Glutamatergic neuron (in vitro differentiated cells): ENCODE data around the gene RIC8B. TPM values are rescaled to one million over a fixed set of nuclear protein-coding genes. Genes with fewer than 3 reads are reported as not detected.

Experiments used
- DNase-seq: peaks from one replicate; pipeline ENCODE4 v3.0.0; 2022
- H3K27ac Mint-ChIP-seq: one replicate; pipeline ENCODE4 v1.8.0; 2020; ENCODE audit warnings: mild to moderate bottlenecking, mixed read lengths, inconsistent platforms; ENCODE audit not compliant: unreplicated experiment
- H3K27me3 Mint-ChIP-seq: one replicate; pipeline ENCODE4 v1.8.0; 2020; ENCODE audit warnings: mild to moderate bottlenecking, moderate library complexity, mixed read lengths, inconsistent platforms; ENCODE audit not compliant: unreplicated experiment
- H3K36me3 Mint-ChIP-seq: one replicate; pipeline ENCODE4 v1.8.0; 2020; ENCODE audit warnings: mild to moderate bottlenecking, mixed read lengths, inconsistent platforms; ENCODE audit not compliant: unreplicated experiment
- H3K4me1 Mint-ChIP-seq: one replicate; pipeline ENCODE4 v1.8.0; 2020; ENCODE audit warnings: mild to moderate bottlenecking, low read depth, mixed read lengths, inconsistent platforms; ENCODE audit not compliant: unreplicated experiment
- H3K4me3 Mint-ChIP-seq: one replicate; pipeline ENCODE4 v1.8.0; 2020; ENCODE audit warnings: mild to moderate bottlenecking, mixed read lengths, inconsistent platforms; ENCODE audit not compliant: unreplicated experiment
- H3K9me3 Mint-ChIP-seq: one replicate; pipeline ENCODE4 v1.8.0; 2020; ENCODE audit warnings: mild to moderate bottlenecking, moderate library complexity, mixed read lengths, inconsistent platforms; ENCODE audit not compliant: unreplicated experiment
- total RNA-seq: library from RNA; stranded (reverse); fragmentation: NEBNext Ultra II Directional; extraction: Animal tissue kit (Norgen Biotek cat#: 25700); gene quantifications from one replicate; pipeline ENCODE4 v1.2.1, GENCODE V29; 2021; ENCODE audit not compliant: unreplicated experiment
- TF ChIP-seq, protein P1 (sequence below): fragments of 200-600 bp; sonication (generic); IDR thresholded peaks from one replicate; pipeline ENCODE4 v1.5.0; 2021; ENCODE audit not compliant: partially characterized antibody, unreplicated experiment

Gene RIC8B
- total RNA-seq, 1 donor from 2014 or later = 21.3 TPM

DNA sequence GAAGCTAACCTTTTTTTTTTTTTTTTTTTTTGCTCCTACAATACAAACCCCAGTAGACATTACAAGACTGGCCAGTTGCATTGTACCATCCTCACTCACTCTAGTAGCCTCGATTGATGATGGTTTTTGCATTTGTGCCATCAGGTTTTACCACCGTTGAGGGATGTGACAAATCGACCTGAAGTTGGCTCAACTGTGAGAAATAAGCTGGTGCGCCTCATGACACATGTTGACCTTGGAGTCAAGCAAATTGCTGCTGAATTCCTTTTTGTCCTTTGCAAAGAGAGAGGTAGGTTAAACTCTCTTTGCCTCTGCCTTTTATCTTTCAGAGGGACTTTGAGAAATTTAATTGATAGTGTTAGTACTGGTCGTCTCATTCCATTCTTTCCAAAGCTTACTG is 76.8 kb downstream of the RIC8B start:
- Mint-ChIP-seq H3K36me3 (peaks cover 5% of the 10 kb centered on the region), H3K4me1 (peaks cover 4% of the 10 kb centered on the region), H3K27me3 (no peaks in the 10 kb centered on the region), H3K4me3 (no peak overlapping the region), H3K27ac (no peak overlapping the region), H3K9me3 (no peaks in the 10 kb centered on the region)
- DNase-seq = no peak
- TF ChIP-seq, protein P1, sequence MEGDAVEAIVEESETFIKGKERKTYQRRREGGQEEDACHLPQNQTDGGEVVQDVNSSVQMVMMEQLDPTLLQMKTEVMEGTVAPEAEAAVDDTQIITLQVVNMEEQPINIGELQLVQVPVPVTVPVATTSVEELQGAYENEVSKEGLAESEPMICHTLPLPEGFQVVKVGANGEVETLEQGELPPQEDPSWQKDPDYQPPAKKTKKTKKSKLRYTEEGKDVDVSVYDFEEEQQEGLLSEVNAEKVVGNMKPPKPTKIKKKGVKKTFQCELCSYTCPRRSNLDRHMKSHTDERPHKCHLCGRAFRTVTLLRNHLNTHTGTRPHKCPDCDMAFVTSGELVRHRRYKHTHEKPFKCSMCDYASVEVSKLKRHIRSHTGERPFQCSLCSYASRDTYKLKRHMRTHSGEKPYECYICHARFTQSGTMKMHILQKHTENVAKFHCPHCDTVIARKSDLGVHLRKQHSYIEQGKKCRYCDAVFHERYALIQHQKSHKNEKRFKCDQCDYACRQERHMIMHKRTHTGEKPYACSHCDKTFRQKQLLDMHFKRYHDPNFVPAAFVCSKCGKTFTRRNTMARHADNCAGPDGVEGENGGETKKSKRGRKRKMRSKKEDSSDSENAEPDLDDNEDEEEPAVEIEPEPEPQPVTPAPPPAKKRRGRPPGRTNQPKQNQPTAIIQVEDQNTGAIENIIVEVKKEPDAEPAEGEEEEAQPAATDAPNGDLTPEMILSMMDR = no peak

DNA sequence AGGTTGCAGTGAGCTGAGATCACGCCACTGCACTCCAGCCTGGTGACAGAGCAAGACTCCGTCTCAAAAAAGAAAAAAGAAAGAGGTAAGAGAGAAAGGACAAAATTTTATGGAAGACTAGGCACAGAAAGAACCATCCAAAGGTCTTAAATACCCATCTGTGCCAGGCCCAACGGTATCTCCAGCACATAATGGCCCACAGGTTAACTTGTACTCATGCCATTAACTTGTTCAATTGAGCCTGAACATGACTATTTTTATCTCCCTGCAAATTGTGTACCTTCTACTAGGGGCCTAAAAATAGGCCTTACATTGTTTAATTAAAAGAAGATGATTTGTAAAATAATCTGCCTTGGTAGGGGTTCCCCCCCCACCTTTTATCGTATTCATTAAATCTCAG is 80.2 kb downstream of the RIC8B start:
- DNase-seq = no peak
- Mint-ChIP-seq H3K9me3 (no peaks in the 10 kb centered on the region), H3K27me3 (no peaks in the 10 kb centered on the region), H3K27ac (no peak overlapping the region), H3K36me3 (peaks cover 5% of the 10 kb centered on the region), H3K4me3 (no peak overlapping the region), H3K4me1 (peaks cover 4% of the 10 kb centered on the region)
- TF ChIP-seq, protein P1 = no peak

DNA sequence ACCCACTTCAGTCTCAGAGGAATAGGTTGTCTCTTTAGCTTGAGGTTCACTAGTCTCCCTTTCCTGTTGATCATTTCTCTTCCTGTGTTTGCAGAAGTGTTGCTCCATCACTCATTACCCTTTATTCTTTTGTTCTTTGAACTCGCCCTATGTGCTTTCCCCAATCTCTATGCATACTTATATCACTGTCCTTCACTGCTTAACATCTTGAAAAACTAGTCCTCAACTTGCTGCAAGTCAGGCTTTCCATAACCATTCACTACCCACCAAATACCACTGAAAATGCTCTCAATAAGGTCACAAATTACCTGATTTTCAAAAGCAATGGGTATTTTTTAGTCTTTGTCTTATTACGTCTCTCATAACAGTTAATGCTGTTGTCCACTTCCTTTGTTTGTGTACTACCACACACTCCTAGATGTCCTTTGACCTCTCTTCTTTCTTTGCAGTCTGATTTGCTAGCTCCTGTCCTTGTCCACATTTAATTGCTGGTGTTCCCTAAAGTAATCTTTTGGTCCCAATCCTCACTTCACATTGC is 80.8 kb downstream of the RIC8B start:
- TF ChIP-seq, protein P1 = no peak
- no peaks in the 10 kb centered on the region for H3K27me3 Mint-ChIP-seq
- H3K36me3 Mint-ChIP-seq = peaks cover 2% of the 10 kb centered on the region
- no peak overlapping the region for H3K27ac Mint-ChIP-seq
- no peaks in the 10 kb centered on the region for H3K9me3 Mint-ChIP-seq
- H3K4me3 Mint-ChIP-seq = no peak overlapping the region
- H3K4me1 Mint-ChIP-seq = peaks cover 4% of the 10 kb centered on the region
- DNase-seq = no peak

DNA sequence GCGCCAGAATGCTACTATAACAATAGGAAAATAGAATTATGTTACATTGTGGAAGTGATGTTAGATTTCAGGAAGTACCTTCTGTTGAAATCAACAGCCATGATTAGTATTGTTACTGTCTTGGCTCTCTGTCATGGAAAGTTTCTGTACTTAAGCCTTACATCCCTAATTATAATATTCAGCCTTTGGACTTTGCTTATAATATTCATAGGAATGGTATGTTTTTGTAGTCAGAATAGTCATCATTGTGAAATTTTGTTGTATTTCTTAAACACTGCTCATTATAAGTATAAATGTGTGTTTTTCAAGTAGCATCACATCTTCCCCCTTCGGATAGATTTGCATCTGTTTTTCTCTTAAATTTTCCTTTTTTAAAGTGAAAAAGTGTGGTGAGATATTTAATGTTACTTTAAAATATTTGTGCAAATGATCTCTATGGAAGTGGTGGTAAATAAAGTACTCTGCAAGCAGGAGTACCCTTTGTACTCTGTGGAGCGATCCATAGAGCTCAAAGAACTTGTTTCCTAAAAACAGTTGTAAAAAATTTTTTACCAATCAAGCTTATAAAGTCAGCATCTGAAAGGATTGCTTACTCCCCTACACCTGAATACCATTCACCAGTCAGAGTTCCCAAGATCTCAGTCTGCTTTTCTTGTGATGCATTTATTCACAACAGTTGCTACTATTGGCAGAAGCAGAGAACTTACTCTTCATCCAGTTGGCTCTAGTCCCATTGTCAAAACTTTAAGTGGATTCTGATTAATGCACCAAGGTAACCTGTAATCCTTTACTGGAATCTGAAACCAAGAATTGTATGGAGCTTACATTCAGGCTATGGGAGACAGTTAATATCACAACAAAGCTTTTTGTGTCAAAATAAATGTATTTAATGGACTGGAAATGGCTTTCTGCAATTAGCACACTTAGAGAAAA is 87.8 kb downstream of the RIC8B start:
- Mint-ChIP-seq H3K27ac (no peak overlapping the region), H3K4me3 (no peak overlapping the region), H3K4me1 (peaks cover 23% of the 10 kb centered on the region), H3K27me3 (no peaks in the 10 kb centered on the region), H3K36me3 (no peaks in the 10 kb centered on the region), H3K9me3 (no peaks in the 10 kb centered on the region)
- DNase-seq = no peak
- TF ChIP-seq, protein P1 = no peak

DNA sequence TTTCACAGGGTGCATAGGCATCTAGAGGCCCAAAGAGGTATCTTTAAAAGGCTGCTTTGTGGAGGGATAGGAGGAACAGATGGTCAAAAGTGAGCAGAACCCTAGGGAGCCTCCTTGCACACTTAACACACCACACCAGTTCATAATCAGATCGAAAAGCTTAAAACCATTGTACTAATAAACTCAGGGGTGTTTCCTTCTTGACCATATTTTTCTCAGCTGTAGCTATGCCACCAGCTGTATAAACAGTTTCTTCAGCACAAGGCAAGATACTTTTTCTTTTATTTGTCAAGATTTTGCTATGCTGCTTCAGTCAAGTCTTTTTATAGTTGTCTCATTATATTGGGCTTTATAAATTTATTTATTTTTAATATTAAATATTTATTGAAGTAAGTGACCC is 88.7 kb downstream of the RIC8B start:
- Mint-ChIP-seq H3K36me3 (no peaks in the 10 kb centered on the region), H3K27ac (peak overlapping the region; percentile 54), H3K9me3 (no peaks in the 10 kb centered on the region), H3K27me3 (no peaks in the 10 kb centered on the region), H3K4me3 (peak overlapping the region; percentile 72), H3K4me1 (peaks cover 23% of the 10 kb centered on the region)
- no peak for DNase-seq
- TF ChIP-seq, protein P1 = no peak
